HCT116 (cell line): ENCODE results near the gene FBXL17. TPM values are rescaled to one million over a fixed set of nuclear protein-coding genes. Genes with fewer than 3 reads are reported as not detected.

ENCODE experiments used
- ATAC-seq: fragments of 200-7000 bp; cut with Tn5 transposase; 2 replicates; pipeline ENCODE4 v1.9.1; 2020; ENCODE audit warnings: mild to moderate bottlenecking, moderate library complexity
- BruUV-seq: library from RNA; stranded (reverse); fragments of 400-500 nt; replicated peaks from 2 replicates; lab custom pipeline; 2021; lab: Mats Ljungman, UMichigan
- CTCF ChIA-PET: fragments of 300-600 bp; sonication (Branson Sonifier 250); formaldehyde crosslinking; loops from one replicate; lab custom pipeline; 2021; ENCODE audit warnings: antibody characterized with exemption; lab: Charles Lee
- POLR2A ChIA-PET: fragments of 300-600, 350-600 bp; sonication (Branson Sonifier 250); formaldehyde crosslinking; loops from one replicate; lab custom pipeline; 2021; ENCODE audit warnings: antibody characterized with exemption; lab: Charles Lee
- RAD21 ChIA-PET, 2 experiments: fragments of 300-600 bp; sonication (Branson Sonifier 250); formaldehyde crosslinking; loops; one replicate each; lab custom pipeline; 2023; ENCODE audit warnings: low total read pairs in 2 of 2; ENCODE audit not compliant: uncharacterized antibody in 2 of 2, unreplicated experiment in 2 of 2, low non-redundant PET in 1 of 2; lab: Charles Lee
- DNase-seq: peaks from one replicate; pipeline ENCODE4 v3.0.0-alpha.2; 2010; ENCODE audit warnings: low read depth, low spot score
- H2AFZ ChIP-seq: fragments of 200-600 bp; shearing (Covaris generic), sonication (generic); 2 replicates; pipeline ENCODE4 v1.6.1; 2017; ENCODE audit warnings: low read depth, mixed run types, mixed read lengths, antibody characterized with exemption, low read length; ENCODE audit not compliant: poor library complexity, severe bottlenecking
- H3K27ac ChIP-seq: 2 replicates; pipeline ENCODE4 v1.5.1; 2012; ENCODE audit warnings: low read depth, low read length
- H3K27me3 ChIP-seq: fragments of 200-600 bp; sonication (generic); 2 replicates; pipeline ENCODE4 v1.6.1; 2016; ENCODE audit warnings: mixed run types, low read length, mixed read lengths; ENCODE audit not compliant: insufficient read depth
- H3K36me3 ChIP-seq, 2 experiments: fragments of 200-500 bp in 1 of 2; fragments of 200-600 bp in 1 of 2; sonication (Bioruptor generic) in 1 of 2; sonication (generic) in 1 of 2; 2 replicates each; pipeline versions ENCODE4 v1.5.1 to v1.6.1; 2014 to 2016; ENCODE audit warnings: low read length in 2 of 2, inconsistent platforms in 1 of 2, mixed read lengths in 1 of 2, mixed run types in 1 of 2; ENCODE audit not compliant: insufficient read depth in 2 of 2, control insufficient read depth in 1 of 2
- H3K4me1 ChIP-seq, 2 experiments: fragments of 200-600 bp in 1 of 2; sonication (generic) in 1 of 2; 2 replicates each; pipeline versions ENCODE4 v1.5.1 to v1.6.1; 2012 to 2017; ENCODE audit warnings: low read length in 2 of 2, inconsistent platforms in 1 of 2, mild to moderate bottlenecking in 1 of 2, mixed read lengths in 1 of 2, mixed run types in 1 of 2, moderate library complexity in 1 of 2; ENCODE audit not compliant: insufficient read depth in 2 of 2, control insufficient read depth in 1 of 2
- H3K4me2 ChIP-seq: fragments of 200-600 bp; sonication (generic); 2 replicates; pipeline ENCODE4 v1.6.1; 2017; ENCODE audit warnings: mixed run types, low read length, mixed read lengths
- H3K4me3 ChIP-seq, 2 experiments: fragments of 200-600 bp in 1 of 2; sonication (generic) in 1 of 2; replicated peaks in 1 of 2; 2 replicates each; pipeline ENCODE4 v1.5.1; 2011 to 2016; ENCODE audit warnings: low read length in 2 of 2, control low read depth in 1 of 2, low read depth in 1 of 2, mild to moderate bottlenecking in 1 of 2, mixed read lengths in 1 of 2, mixed run types in 1 of 2
- H3K79me2 ChIP-seq: fragments of 200-600 bp; sonication (generic); 2 replicates; pipeline ENCODE4 v1.6.1; 2017; ENCODE audit warnings: mild to moderate bottlenecking, mixed run types, low read length, moderate library complexity, mixed read lengths; ENCODE audit not compliant: insufficient read depth
- H3K9ac ChIP-seq: fragments of 200-600 bp; sonication (generic); 2 replicates; pipeline ENCODE4 v1.6.1; 2016; ENCODE audit warnings: low read length, mixed read lengths
- H3K9me2 ChIP-seq: fragments of 200-600 bp; sonication (generic), shearing (Covaris generic); 2 replicates; pipeline ENCODE4 v1.6.1; 2017; ENCODE audit warnings: mixed run types, mild to moderate bottlenecking, moderate library complexity; ENCODE audit not compliant: insufficient read depth
- H3K9me3 ChIP-seq, 2 experiments: fragments of 200-500 bp in 1 of 2; fragments of 200-600 bp in 1 of 2; sonication (Bioruptor generic) in 1 of 2; sonication (generic) in 1 of 2; 2 replicates each; pipeline ENCODE4 v1.6.1; 2014 to 2017; ENCODE audit warnings: low read length in 2 of 2, mixed read lengths in 2 of 2, inconsistent platforms in 1 of 2, low read depth in 1 of 2, mild to moderate bottlenecking in 1 of 2, mixed run types in 1 of 2, moderate library complexity in 1 of 2; ENCODE audit not compliant: control insufficient read depth in 1 of 2, insufficient read depth in 1 of 2
- H4K20me1 ChIP-seq: fragments of 200-600 bp; sonication (generic), shearing (Covaris generic); 2 replicates; pipeline ENCODE4 v1.6.1; 2017; ENCODE audit warnings: mixed run types, mild to moderate bottlenecking, moderate library complexity; ENCODE audit not compliant: insufficient read depth
- CBX3 ChIP-seq: IDR thresholded peaks from 2 replicates; pipeline ENCODE4 v1.6.1; 2012; ENCODE audit warnings: low read depth
- ELF1 ChIP-seq: IDR thresholded peaks from 2 replicates; pipeline ENCODE4 v1.6.1; 2012; ENCODE audit warnings: low read depth, borderline replicate concordance
- FOSL1 ChIP-seq: IDR thresholded peaks from 2 replicates; pipeline ENCODE4 v1.6.1; 2012; ENCODE audit warnings: low read depth
- JUND ChIP-seq: IDR thresholded peaks from 2 replicates; pipeline ENCODE4 v1.6.1; 2012
- RAD21 ChIP-seq: IDR thresholded peaks from 2 replicates; pipeline ENCODE4 v1.6.1; 2012; ENCODE audit warnings: low read depth, mild to moderate bottlenecking
- TCF7L2 ChIP-seq: IDR thresholded peaks from 2 replicates; pipeline ENCODE4 v1.7.0; 2011; ENCODE audit warnings: borderline replicate concordance, inconsistent platforms; ENCODE audit not compliant: insufficient read depth, insufficient read length; ENCODE audit errors: extremely low read depth
- ZNF274 ChIP-seq: fragments of 200-500 bp; sonication (Bioruptor generic); IDR thresholded peaks from 2 replicates; pipeline ENCODE4 v1.6.1; 2014; ENCODE audit warnings: mild to moderate bottlenecking, low read depth, low read length, inconsistent platforms
- intact Hi-C: fragments of 100-400 bp; cut with micrococcal nuclease; formaldehyde crosslinking; loops from 2 replicates; pipeline ENCODE4 v1.10.0; 2022
- total RNA-seq: library from RNA; stranded (reverse); gene quantifications from one replicate; pipeline ENCODE4 v1.2.1, GENCODE V29; 2021; ENCODE audit not compliant: unreplicated experiment
- TF ChIP-seq, protein P1 (sequence below): IDR thresholded peaks from 2 replicates; pipeline ENCODE4 v1.6.1; 2012; ENCODE audit warnings: low read depth
- TF ChIP-seq, protein P2 (sequence below), 3 experiments: fragments of 200-600 bp in 1 of 3; sonication (generic) in 1 of 3; IDR thresholded peaks in 2 of 3; conservative IDR thresholded peaks in 1 of 3; 2 replicates each; pipeline ENCODE4 v1.5.1; 2012 to 2017; ENCODE audit warnings: low read depth in 2 of 3, low read length in 2 of 3, antibody characterized with exemption in 1 of 3, borderline replicate concordance in 1 of 3, control low read depth in 1 of 3, mild to moderate bottlenecking in 1 of 3, mixed read lengths in 1 of 3, mixed run types in 1 of 3, moderate library complexity in 1 of 3; ENCODE audit not compliant: insufficient read depth in 1 of 3

FBXL17 gene
- total RNA-seq, 1 experiment from 2014 or later = 9.4 TPM

DNA sequence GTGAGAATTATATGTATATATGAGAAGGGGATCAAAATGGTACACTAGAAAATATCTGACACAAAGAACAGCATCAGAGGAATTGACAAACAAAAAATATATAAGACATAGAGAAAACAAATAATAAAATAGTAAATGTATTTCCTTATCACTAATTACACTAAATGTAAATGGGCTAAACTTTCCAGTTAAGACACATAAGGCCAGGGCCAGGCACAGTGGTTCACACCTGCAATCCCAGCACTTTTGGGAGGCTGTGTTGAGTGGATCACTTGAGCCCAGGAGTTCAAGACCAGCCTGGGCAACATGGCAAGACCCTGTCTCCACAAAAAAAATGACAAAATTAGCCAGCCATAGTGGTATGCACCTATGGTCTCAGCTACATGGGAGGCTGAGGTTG lies 8.5 kb downstream of the FBXL17 start:
- H3K4me1 ChIP-seq = no peaks in the 10 kb centered on the region
- ChIA-PET RAD21 (no interaction called here), POLR2A (no interaction called here), CTCF (no interaction called here)
- no peaks in the 10 kb centered on the region for H3K9me2 ChIP-seq
- no peak overlapping the region for H3K9ac ChIP-seq
- no peaks in the 10 kb centered on the region for H3K36me3 ChIP-seq
- no peak overlapping the region for H3K4me2 ChIP-seq
- H2AFZ ChIP-seq = no peak overlapping the region
- H3K27ac ChIP-seq = no peak overlapping the region
- intact Hi-C loops = no loop called here
- ATAC-seq (no peak), DNase-seq (no peak)
- no peaks in the 10 kb centered on the region for H4K20me1 ChIP-seq
- no peaks in the 10 kb centered on the region for H3K79me2 ChIP-seq
- no TSS peak for BruUV-seq
- H3K4me3 ChIP-seq = no peak overlapping the region
- H3K27me3 ChIP-seq = no peaks in the 10 kb centered on the region
- H3K9me3 ChIP-seq = peaks cover 10 to 24% of the 10 kb centered on the region in 2 experiments; a peak in 3 of 4 replicates
- TF ChIP-seq, protein P1, sequence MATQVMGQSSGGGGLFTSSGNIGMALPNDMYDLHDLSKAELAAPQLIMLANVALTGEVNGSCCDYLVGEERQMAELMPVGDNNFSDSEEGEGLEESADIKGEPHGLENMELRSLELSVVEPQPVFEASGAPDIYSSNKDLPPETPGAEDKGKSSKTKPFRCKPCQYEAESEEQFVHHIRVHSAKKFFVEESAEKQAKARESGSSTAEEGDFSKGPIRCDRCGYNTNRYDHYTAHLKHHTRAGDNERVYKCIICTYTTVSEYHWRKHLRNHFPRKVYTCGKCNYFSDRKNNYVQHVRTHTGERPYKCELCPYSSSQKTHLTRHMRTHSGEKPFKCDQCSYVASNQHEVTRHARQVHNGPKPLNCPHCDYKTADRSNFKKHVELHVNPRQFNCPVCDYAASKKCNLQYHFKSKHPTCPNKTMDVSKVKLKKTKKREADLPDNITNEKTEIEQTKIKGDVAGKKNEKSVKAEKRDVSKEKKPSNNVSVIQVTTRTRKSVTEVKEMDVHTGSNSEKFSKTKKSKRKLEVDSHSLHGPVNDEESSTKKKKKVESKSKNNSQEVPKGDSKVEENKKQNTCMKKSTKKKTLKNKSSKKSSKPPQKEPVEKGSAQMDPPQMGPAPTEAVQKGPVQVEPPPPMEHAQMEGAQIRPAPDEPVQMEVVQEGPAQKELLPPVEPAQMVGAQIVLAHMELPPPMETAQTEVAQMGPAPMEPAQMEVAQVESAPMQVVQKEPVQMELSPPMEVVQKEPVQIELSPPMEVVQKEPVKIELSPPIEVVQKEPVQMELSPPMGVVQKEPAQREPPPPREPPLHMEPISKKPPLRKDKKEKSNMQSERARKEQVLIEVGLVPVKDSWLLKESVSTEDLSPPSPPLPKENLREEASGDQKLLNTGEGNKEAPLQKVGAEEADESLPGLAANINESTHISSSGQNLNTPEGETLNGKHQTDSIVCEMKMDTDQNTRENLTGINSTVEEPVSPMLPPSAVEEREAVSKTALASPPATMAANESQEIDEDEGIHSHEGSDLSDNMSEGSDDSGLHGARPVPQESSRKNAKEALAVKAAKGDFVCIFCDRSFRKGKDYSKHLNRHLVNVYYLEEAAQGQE = no peak
- TF ChIP-seq ZNF274 (no peak), CBX3 (peak; percentile 78; the same call in 1 of the 2 replicates), JUND (no peak), FOSL1 (no peak), ELF1 (no peak)

DNA sequence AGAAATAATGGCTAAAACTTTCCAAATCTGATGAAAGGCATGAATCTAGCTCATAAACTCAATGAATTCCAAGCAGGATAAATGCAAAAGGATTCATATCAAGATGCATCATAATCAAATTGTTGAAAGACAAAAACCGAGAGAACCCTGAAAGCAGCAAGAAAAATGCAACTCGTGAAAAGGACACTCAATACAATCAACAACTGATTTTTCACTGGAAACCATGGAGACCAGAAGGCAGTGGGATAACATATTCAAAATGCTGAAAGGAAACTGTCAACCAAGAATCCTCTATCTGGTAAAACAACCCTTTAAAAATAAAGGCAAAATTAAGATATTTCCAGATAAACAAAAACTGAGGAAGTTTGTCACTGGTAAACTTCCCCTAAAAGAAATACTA lies 9.5 kb downstream of the FBXL17 start:
- DNase-seq = no peak
- no peak overlapping the region for H3K4me2 ChIP-seq
- no TSS peak for BruUV-seq
- H3K36me3 ChIP-seq = no peaks in the 10 kb centered on the region
- no peaks in the 10 kb centered on the region for H3K9me2 ChIP-seq
- no peak for ATAC-seq
- no peaks in the 10 kb centered on the region for H3K27me3 ChIP-seq
- CTCF ChIA-PET = no interaction called here
- no peak overlapping the region for H3K9ac ChIP-seq
- no peak overlapping the region for H3K4me3 ChIP-seq
- no peak overlapping the region for H2AFZ ChIP-seq
- H3K27ac ChIP-seq = no peak overlapping the region
- intact Hi-C loops = no loop called here
- peaks cover 10 to 24% of the 10 kb centered on the region in 2 experiments; a peak in 3 of 4 replicates for H3K9me3 ChIP-seq
- no peaks in the 10 kb centered on the region for H3K4me1 ChIP-seq
- POLR2A ChIA-PET = no interaction called here
- no peaks in the 10 kb centered on the region for H4K20me1 ChIP-seq
- H3K79me2 ChIP-seq = no peaks in the 10 kb centered on the region
- RAD21 ChIA-PET = no interaction called here
- TF ChIP-seq JUND (no peak), ZNF274 (no peak), RAD21 (no peak), ELF1 (no peak), TCF7L2 (no peak)
- TF ChIP-seq, protein P1 = no peak
- TF ChIP-seq, protein P2, sequence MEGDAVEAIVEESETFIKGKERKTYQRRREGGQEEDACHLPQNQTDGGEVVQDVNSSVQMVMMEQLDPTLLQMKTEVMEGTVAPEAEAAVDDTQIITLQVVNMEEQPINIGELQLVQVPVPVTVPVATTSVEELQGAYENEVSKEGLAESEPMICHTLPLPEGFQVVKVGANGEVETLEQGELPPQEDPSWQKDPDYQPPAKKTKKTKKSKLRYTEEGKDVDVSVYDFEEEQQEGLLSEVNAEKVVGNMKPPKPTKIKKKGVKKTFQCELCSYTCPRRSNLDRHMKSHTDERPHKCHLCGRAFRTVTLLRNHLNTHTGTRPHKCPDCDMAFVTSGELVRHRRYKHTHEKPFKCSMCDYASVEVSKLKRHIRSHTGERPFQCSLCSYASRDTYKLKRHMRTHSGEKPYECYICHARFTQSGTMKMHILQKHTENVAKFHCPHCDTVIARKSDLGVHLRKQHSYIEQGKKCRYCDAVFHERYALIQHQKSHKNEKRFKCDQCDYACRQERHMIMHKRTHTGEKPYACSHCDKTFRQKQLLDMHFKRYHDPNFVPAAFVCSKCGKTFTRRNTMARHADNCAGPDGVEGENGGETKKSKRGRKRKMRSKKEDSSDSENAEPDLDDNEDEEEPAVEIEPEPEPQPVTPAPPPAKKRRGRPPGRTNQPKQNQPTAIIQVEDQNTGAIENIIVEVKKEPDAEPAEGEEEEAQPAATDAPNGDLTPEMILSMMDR (IDR thresholded peaks at IDR 0.05 in 2 of 3, conservative IDR thresholded peaks at IDR 0.05 in 1 of 3; ENCODE audit: borderline replicate concordance in 1 of 3, insufficient read depth in 1 of 3, low read depth in 2 of 3, low read length in 2 of 3) = no peak
